KBM-7 (cell line): ENCODE measurements around the gene VPS35L.
A peak's percentile ranks its signal among the peaks of the same experiment; 100 is the strongest.
"Not testable (repeated sequence)": the region's sequence is repeated elsewhere in the genome, so short reads cannot be mapped to it uniquely, and the experiment has no call there.

ENCODE experiments used
- DNase-seq: peaks from one replicate; pipeline ENCODE4 v3.0.0-alpha.2; 2015
- in situ Hi-C: fragments of 300-500 bp; cut with MboI; formaldehyde crosslinking; loops from 2 replicates; pipeline ENCODE4 v1.14.3; 2020; ENCODE audit warnings: low sequenced_read_pairs, low pct_unique_long_range_greater_than_20kb, mixed read lengths

The VPS35L gene

DNA sequence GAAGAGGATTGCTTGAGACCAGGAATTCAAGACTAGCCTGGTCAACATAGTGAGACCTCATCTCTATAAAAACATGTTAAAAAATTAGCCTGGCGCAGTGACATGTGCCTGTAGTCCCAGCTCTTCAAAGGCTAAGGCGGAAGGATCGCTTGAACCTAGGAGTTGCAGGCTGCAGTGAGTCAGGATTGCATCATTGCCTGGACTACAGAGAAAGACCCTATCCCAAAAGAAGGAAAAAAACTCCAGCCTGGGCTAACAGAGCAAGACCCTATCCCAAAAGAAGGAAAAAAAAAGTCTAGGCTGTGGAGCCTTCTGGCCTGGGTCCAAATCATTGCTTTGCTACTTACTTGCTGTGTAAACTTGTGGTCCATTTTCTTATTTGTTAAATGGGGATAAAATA is 26.8 kb upstream of the VPS35L start:
- DNase-seq = no peak
- in situ Hi-C loops = no loop called here

DNA sequence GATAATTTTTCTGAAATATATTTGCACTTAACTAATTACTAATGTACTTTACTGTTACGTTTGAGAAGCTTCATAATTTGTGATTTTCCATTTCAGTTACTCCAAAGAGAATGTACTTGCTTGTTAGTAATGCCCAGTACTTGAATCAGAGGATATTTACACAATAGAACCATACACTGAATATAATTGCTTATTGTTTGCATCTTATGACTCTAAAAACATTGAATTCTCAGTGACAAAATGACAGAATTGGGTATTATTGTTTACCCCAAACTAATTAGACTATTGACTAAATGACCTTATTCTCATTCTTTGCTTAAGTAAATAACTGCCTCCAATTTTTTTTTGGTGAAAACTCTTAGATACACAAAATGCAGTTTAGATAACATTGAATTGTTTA is 22.9 kb upstream of the VPS35L start:
- DNase-seq = no peak
- in situ Hi-C loops = no loop called here

DNA sequence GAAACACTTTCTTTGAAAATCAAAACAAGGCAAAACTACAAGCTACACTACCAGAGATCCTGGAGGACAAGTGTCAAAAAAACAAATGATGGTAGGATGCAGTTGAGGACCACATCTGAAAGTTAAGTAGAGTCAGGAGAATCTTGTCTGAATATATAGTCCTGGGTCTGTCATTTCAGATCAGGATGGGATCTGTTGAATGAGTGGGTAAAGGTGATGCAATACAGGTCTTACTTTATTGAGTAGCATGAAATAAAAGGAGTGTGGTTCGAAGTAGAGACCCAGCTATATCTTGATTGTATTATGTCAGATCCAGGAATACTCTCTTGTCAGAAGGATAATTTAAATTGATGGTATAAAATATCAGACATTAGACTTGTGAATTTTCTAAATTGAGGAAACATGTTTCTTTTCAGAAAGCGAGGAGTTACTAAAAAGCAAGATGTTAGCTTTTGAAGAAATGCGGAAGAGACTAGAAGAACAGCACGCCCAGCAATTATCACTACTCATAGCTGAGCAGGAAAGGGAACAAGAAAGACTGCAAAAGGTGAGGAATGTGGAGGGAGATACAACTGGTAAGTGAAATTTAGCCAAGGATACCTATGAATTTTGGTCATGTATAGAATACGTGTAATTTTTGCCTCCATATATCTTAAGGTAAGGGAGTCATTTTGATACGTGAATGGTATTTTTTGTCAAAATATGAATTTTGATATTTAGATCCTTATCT is 15.1 kb upstream of the VPS35L start:
- DNase-seq = no peak
- in situ Hi-C loops = no loop called here

DNA sequence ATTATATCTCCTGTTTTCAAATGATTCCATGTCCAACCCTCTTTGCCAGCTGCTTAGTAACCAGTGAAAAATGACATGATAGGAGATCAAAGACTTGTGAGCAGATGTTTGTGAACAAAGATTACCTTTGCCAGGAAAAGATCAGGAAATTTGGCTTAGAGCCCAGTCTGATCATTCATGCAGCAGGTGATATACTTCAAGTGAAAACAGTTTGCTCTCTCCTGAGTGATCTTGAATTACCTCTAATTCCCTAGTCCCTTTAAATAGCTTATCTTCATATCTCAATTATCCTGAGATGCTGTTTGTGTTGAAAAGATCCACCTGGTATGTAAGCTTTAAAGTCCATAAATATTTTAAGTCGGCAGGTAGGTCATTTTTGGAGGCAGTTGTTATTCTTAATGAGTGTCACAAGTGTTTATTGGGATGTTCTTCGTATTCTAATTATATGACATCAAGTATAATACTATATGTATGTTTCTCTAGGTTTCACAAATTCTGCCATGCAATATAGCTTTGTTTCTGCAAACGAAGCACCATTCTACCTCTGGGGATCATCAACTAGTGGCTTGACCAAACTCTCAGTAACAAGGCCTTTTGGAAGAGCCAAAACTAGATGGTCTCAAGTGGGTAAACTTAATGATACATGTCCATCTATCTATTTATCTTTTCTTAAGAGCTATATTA is 13.2 kb upstream of the VPS35L start:
- DNase-seq = no peak
- in situ Hi-C loops = no loop called here

GRCh38 chr16:19543278-19543996 is 12.1 kb upstream of the VPS35L start:
- DNase-seq = peak; percentile 33
- in situ Hi-C loops = not testable (repeated sequence)

DNA sequence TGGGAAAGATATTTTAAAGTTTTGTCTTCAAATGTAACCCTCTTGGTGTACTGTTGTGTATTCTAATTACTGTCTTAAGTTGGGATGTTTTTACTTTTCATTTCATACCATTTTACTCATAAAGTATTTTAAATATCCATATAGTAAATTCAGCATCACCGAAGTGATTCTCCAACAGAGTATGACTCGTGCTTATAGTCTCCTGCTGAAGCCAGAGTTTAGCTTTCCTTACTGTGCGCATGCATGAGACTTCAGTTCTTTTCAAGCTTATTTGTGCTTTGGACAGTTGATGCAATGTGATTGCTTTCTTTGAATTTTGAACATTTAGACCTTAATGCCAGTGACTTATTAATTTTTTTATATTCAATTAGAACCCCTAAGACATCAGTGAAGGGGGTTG is 7.4 kb upstream of the VPS35L start:
- DNase-seq = no peak
- in situ Hi-C loops = no loop called here

GRCh38 chr16:19549673-19550072 is 5.8 kb upstream of the VPS35L start:
- no peak for DNase-seq
- in situ Hi-C loops = no loop called here

DNA sequence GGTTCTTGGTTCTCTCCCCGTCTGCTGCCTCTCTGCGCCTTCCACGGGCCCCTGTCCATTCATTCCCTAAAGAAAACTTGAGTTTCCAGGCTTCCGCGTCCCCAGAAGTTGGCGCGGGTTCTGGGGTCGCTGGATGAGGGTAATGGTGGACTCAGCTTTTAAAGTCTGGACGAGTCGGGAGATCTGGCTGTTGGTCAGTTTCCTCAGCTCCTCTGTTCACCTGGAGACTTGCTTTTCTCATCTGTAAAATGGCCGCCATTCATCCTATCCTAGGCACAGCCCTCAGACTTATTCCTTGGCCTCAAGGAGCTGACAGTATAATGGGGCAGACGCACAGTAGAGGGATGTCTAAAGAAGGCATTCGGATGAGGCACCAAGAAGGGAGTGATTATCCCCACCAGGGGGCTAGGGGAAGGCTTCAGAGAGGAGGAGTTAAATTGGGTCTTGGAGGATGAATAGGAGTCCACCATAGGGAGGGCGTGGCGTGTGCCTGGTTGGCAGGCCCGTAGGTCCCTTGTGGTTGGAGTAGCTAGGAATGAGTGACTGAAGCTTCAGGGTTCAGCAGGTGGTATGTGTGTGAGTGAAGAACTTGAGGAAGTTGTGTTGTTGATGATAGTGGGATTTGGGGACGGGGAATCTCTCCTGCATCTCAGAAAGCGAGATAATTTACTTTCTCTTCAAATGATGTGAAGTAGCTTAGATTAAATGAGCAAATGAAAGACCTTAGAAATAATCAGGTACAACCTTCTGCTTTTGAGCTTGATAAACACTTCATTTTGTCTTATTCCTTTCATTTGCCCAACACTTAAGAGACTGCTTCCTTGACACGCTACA is 652 bp downstream of the VPS35L start:
- in situ Hi-C loops = no loop called here
- peak; percentile 96 for DNase-seq

DNA sequence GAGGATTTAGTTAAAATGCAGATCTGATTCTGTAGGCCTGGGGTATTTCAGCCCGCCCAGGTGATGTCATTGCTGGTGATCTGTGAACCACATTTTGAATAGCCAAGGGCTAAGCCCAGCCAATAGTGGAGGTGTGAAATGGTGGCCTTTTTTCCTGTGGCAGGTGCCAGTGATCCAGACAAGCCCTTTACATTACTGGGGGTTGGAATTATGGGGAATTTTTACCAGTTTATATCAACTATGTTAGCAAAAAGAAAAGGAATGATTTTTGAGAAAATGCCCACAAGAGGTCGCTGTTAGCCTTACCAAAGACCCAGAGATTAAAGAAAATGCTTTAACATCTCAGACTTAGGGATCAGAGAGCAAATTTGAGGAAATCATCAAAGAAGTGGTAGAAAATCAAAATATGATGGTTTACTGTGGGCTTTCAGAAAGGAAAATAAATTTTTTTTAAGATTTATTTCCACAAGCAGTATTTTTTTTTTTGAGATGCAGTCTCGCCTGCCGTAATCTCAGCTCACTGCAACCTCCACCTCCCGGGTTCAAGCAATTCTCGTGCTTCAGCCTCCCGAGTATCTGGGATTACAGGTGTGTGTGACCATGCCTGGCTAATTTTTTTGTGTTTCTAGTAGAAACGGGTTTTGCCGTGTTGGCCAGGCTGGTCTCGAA is 3.9 kb downstream of the VPS35L start:
- DNase-seq = peak; percentile 78
- in situ Hi-C loops = no loop called here

DNA sequence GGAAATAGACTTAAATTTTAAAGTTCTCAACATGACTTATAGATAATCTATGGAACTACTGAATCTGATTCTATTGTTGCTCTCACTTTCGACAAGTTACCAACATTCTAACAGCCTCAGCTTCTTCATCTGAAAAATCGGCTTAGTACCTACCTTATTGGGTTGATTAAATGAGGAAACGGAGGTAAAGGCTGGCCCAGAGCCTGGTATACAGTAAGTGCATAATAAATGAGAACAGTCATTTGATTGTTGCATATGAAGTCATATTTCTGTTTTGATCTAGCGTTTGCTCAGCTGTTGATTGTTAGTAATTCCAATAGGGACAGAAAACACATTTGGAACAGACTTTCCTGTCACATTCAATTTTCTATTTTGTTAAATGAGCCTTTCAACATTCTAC is 4.6 kb downstream of the VPS35L start:
- in situ Hi-C loops = no loop called here
- no peak for DNase-seq

DNA sequence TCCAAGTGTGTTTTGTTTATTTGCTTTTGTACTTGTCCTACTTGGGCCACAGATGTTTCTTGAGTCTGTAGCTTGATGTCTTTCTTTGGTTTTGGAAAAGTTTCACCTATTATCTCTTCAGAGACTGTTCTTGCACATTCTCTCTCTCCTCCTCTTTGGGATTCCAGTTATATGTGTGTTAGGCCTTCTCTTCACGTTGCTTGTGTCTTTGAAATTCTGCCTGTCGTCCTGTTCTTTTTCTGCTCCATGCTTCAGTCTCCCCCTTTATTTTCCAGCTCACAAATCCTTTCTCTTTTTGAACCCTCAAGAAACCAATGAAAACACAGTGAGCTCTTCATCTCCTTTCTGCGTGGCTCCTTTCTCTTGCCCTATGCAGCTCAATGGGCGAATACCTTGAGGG is 7.9 kb downstream of the VPS35L start:
- in situ Hi-C loops = no loop called here
- DNase-seq = no peak

GRCh38 chr16:19566362-19566761 is 10.9 kb downstream of the VPS35L start:
- in situ Hi-C loops = no loop called here
- DNase-seq = no peak

GRCh38 chr16:19567560-19567959 is 12.1 kb downstream of the VPS35L start:
- DNase-seq = no peak
- in situ Hi-C loops = no loop called here

- DNase-seq = no peak
- in situ Hi-C loops = no loop called here
These were observed 18.5 kb downstream of the VPS35L start for GRCh38 chr16:19573997-19574396.

- DNase-seq = no peak
- in situ Hi-C loops = no loop called here
These were observed 19.1 kb downstream of the VPS35L start for GRCh38 chr16:19574615-19575014.

- DNase-seq = no peak
- in situ Hi-C loops = no loop called here
These were observed 23.0 kb downstream of the VPS35L start for GRCh38 chr16:19578378-19578971.

DNA sequence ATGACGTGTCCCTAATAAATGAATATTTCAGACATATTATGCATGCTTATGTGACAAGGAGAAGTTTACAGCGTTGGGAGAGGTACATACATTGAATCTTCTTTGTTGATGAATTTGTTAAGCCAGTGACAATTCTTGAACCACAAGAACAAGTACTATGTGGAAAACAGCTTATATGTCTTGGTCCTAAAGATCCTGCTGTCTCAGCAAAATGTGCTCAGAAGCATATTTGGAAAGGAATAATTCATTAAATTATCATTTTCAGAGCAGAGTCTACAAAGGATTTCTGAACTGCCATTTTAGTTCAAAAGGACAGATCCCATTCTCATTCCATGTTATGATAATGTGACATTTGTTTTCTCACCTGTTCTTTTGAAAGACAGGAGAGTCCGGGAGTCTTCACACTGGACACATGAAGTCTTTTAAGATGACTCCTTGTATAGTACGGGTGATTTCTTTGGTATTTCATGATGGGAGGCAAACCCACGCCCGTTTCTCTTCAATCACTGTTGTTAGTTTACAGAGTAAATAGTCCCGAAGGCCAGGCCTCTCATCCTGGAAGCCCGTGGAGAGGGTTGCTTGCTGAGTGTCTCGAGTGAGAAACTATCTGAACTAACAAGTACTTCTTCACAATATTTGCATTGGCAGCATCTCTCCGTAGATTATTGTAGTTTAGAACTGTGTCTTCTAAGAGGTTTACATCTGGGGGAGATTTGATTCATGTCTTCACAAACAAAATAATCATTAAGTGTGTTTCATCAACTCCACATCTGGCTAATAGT is 26.7 kb downstream of the VPS35L start:
- in situ Hi-C loops = no loop called here
- no peak for DNase-seq
